Astrocyte (in vitro differentiated cells and primary cell): Measurements from ENCODE around the gene CELF5. TPM values are rescaled to one million over a fixed set of nuclear protein-coding genes. Genes with fewer than 3 reads are reported as not detected.

Experiments used
- DNase-seq: peaks from one replicate; pipeline ENCODE4 v3.0.0-alpha.2; 2010; ENCODE audit warnings: low read depth
- FAIRE-seq: peaks from 2 replicates; lab custom pipeline; 2011; peaks lifted over from hg19 to GRCh38; lab: Jason Lieb, UNC
- H2AFZ ChIP-seq: 2 replicates; pipeline ENCODE4 v1.6.0; 2012; ENCODE audit warnings: low read depth, low read length, inconsistent platforms
- H3K27ac ChIP-seq: 2 replicates; pipeline ENCODE4 v1.5.1; 2011; ENCODE audit warnings: low read depth, low read length, inconsistent platforms
- H3K27me3 ChIP-seq: 2 replicates; pipeline ENCODE4 v1.6.0; 2011; ENCODE audit warnings: low read length, inconsistent platforms; ENCODE audit not compliant: insufficient read depth
- H3K36me3 ChIP-seq: 2 replicates; pipeline ENCODE4 v1.5.1; 2011; ENCODE audit warnings: low read length, inconsistent platforms; ENCODE audit not compliant: insufficient read depth
- H3K4me1 ChIP-seq: 2 replicates; pipeline ENCODE4 v1.5.1; 2011; ENCODE audit warnings: low read length, inconsistent platforms; ENCODE audit not compliant: insufficient read depth
- H3K4me2 ChIP-seq: 2 replicates; pipeline ENCODE4 v1.6.0; 2012; ENCODE audit warnings: low read length, inconsistent platforms
- H3K4me3 ChIP-seq: 2 replicates; pipeline ENCODE4 v1.5.1; 2011; ENCODE audit warnings: low read depth, mild to moderate bottlenecking, low read length, inconsistent platforms; ENCODE audit not compliant: insufficient read depth
- H3K79me2 ChIP-seq: 2 replicates; pipeline ENCODE4 v1.6.0; 2012; ENCODE audit warnings: mild to moderate bottlenecking, low read length, inconsistent platforms; ENCODE audit not compliant: insufficient read depth
- H3K9ac ChIP-seq: 2 replicates; pipeline ENCODE4 v1.6.0; 2012; ENCODE audit warnings: mild to moderate bottlenecking, low read length, inconsistent platforms
- H3K9me3 ChIP-seq: 2 replicates; pipeline ENCODE4 v1.5.1; 2012; ENCODE audit warnings: low read depth, mild to moderate bottlenecking, low read length, inconsistent platforms; ENCODE audit not compliant: insufficient read depth
- H4K20me1 ChIP-seq: 2 replicates; pipeline ENCODE4 v1.6.0; 2012; ENCODE audit warnings: low read length, inconsistent platforms; ENCODE audit not compliant: insufficient read depth
- H3K27ac Mint-ChIP-seq: one replicate; pipeline ENCODE4 v1.8.0; 2021; ENCODE audit warnings: mild to moderate bottlenecking, mixed read lengths; ENCODE audit not compliant: unreplicated experiment
- H3K27me3 Mint-ChIP-seq: one replicate; pipeline ENCODE4 v1.8.0; 2021; ENCODE audit warnings: low read depth, mixed read lengths; ENCODE audit not compliant: unreplicated experiment
- H3K36me3 Mint-ChIP-seq: one replicate; pipeline ENCODE4 v1.8.0; 2021; ENCODE audit warnings: low read depth, mixed read lengths; ENCODE audit not compliant: unreplicated experiment
- H3K4me1 Mint-ChIP-seq: one replicate; pipeline ENCODE4 v1.8.0; 2021; ENCODE audit warnings: low read depth, mixed read lengths; ENCODE audit not compliant: unreplicated experiment
- H3K4me3 Mint-ChIP-seq: one replicate; pipeline ENCODE4 v1.8.0; 2021; ENCODE audit warnings: mild to moderate bottlenecking, moderate library complexity, mixed read lengths; ENCODE audit not compliant: unreplicated experiment
- H3K9me3 Mint-ChIP-seq: one replicate; pipeline ENCODE4 v1.8.0; 2021; ENCODE audit warnings: mild to moderate bottlenecking, mixed read lengths; ENCODE audit not compliant: unreplicated experiment
- EZH2 ChIP-seq: IDR thresholded peaks from 2 replicates; pipeline ENCODE4 v1.6.1; 2012; ENCODE audit warnings: mild to moderate bottlenecking, low read length, inconsistent platforms; ENCODE audit not compliant: insufficient read depth
- total RNA-seq: library from RNA; stranded (reverse); gene quantifications from 2 replicates; pipeline ENCODE4 v1.2.1, GENCODE V29; 2021
- TF ChIP-seq, protein P1 (sequence below): IDR thresholded peaks from 2 replicates; pipeline ENCODE4 v1.5.1; 2011; ENCODE audit warnings: low read depth, mild to moderate bottlenecking, inconsistent platforms, low read length, moderate library complexity; ENCODE audit not compliant: insufficient read depth

The CELF5 gene
- total RNA-seq, 1 donor from 2014 or later, result 1.2 TPM

DNA sequence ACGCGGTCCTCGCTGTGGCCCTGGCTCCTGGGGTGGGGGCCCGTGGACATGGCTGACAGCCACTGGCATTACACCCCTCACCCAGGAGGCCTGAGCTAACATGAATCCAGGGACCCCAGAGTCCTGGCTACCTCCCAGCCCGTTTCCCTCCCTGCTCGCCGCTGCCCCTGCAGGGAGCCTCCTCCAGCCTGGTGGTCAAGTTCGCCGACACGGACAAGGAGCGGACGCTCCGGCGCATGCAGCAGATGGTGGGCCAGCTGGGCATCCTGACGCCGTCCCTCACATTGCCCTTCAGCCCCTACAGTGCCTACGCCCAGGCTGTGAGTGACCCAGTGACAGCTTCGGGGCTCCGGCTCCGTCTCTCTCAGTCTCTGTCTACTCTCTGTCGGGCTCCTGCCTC, 56.6 kb downstream of the CELF5 start:
- TF ChIP-seq, protein P1, sequence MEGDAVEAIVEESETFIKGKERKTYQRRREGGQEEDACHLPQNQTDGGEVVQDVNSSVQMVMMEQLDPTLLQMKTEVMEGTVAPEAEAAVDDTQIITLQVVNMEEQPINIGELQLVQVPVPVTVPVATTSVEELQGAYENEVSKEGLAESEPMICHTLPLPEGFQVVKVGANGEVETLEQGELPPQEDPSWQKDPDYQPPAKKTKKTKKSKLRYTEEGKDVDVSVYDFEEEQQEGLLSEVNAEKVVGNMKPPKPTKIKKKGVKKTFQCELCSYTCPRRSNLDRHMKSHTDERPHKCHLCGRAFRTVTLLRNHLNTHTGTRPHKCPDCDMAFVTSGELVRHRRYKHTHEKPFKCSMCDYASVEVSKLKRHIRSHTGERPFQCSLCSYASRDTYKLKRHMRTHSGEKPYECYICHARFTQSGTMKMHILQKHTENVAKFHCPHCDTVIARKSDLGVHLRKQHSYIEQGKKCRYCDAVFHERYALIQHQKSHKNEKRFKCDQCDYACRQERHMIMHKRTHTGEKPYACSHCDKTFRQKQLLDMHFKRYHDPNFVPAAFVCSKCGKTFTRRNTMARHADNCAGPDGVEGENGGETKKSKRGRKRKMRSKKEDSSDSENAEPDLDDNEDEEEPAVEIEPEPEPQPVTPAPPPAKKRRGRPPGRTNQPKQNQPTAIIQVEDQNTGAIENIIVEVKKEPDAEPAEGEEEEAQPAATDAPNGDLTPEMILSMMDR, result no peak
- no peak for TF ChIP-seq EZH2
- Mint-ChIP-seq H3K4me1 (no peaks in the 10 kb centered on the region), H3K27me3 (peaks cover 38% of the 10 kb centered on the region), H3K27ac (no peak overlapping the region), H3K36me3 (no peaks in the 10 kb centered on the region), H3K4me3 (no peak overlapping the region), H3K9me3 (no peaks in the 10 kb centered on the region)
- H3K4me3 ChIP-seq, result no peak overlapping the region
- no peaks in the 10 kb centered on the region for H4K20me1 ChIP-seq
- no peak for DNase-seq
- H3K27me3 ChIP-seq, result peaks cover 9% of the 10 kb centered on the region
- no peak overlapping the region for H3K4me2 ChIP-seq
- no peak for FAIRE-seq
- no peaks in the 10 kb centered on the region for H3K9me3 ChIP-seq
- no peak overlapping the region for H2AFZ ChIP-seq
- no peaks in the 10 kb centered on the region for H3K36me3 ChIP-seq
- H3K9ac ChIP-seq, result no peak overlapping the region
- H3K79me2 ChIP-seq, result no peaks in the 10 kb centered on the region
- H3K27ac ChIP-seq, result no peak overlapping the region
- H3K4me1 ChIP-seq, result no peaks in the 10 kb centered on the region

DNA sequence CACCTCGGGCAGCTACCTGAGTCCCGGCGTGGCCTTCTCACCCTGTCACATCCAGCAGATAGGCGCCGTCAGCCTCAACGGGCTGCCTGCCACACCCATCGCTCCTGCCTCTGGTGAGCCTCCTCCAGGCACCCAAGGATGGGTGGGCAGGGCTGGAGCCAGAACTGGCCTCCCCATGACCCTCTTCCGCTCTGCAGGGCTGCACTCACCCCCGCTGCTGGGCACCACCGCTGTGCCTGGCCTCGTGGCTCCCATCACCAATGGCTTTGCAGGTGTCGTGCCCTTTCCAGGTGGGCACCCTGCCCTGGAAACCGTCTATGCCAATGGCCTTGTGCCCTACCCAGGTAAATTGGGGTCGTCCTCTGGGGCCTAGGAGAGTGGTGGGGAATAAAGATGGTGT, 57.7 kb downstream of the CELF5 start:
- Histone ChIP-seq H2AFZ (no peak overlapping the region), H3K79me2 (no peaks in the 10 kb centered on the region), H3K4me3 (no peak overlapping the region), H3K9ac (no peak overlapping the region), H3K27me3 (peaks cover 9% of the 10 kb centered on the region), H3K9me3 (no peaks in the 10 kb centered on the region), H3K4me1 (no peaks in the 10 kb centered on the region), H4K20me1 (no peaks in the 10 kb centered on the region), H3K27ac (no peak overlapping the region), H3K4me2 (no peak overlapping the region), H3K36me3 (no peaks in the 10 kb centered on the region)
- Mint-ChIP-seq H3K27me3 (peaks cover 38% of the 10 kb centered on the region), H3K9me3 (no peaks in the 10 kb centered on the region), H3K4me3 (no peak overlapping the region), H3K4me1 (no peaks in the 10 kb centered on the region), H3K27ac (no peak overlapping the region), H3K36me3 (no peaks in the 10 kb centered on the region)
- DNase-seq (no peak), FAIRE-seq (no peak)
- TF ChIP-seq, protein P1, result no peak
- TF ChIP-seq EZH2, result no peak

GRCh38 chr19:3282564-3282963, 58.1 kb downstream of the CELF5 start:
- Histone ChIP-seq H3K4me3 (no peak overlapping the region), H4K20me1 (no peaks in the 10 kb centered on the region), H3K79me2 (no peaks in the 10 kb centered on the region), H3K9ac (no peak overlapping the region), H3K36me3 (no peaks in the 10 kb centered on the region), H3K4me2 (no peak overlapping the region), H3K4me1 (no peaks in the 10 kb centered on the region), H3K9me3 (no peaks in the 10 kb centered on the region), H3K27ac (no peak overlapping the region), H3K27me3 (peaks cover 9% of the 10 kb centered on the region), H2AFZ (no peak overlapping the region)
- H3K27me3 Mint-ChIP-seq, result peaks cover 36% of the 10 kb centered on the region
- H3K9me3 Mint-ChIP-seq, result no peaks in the 10 kb centered on the region
- no peaks in the 10 kb centered on the region for H3K4me1 Mint-ChIP-seq
- no peak overlapping the region for H3K4me3 Mint-ChIP-seq
- DNase-seq (no peak), FAIRE-seq (no peak)
- no peak overlapping the region for H3K27ac Mint-ChIP-seq
- no peaks in the 10 kb centered on the region for H3K36me3 Mint-ChIP-seq
- TF ChIP-seq EZH2, result no peak
- TF ChIP-seq, protein P1, result no peak
